SK-MEL-5 (cell line): Measurements from ENCODE around the gene HS6ST1. TPM values are rescaled to one million over a fixed set of nuclear protein-coding genes. Genes with fewer than 3 reads are reported as not detected.

Source experiments
- DNase-seq: peaks from one replicate; pipeline ENCODE4 v3.0.0-alpha.2; 2016; ENCODE audit warnings: low read depth, low spot score
- in situ Hi-C: cut with HindIII; loops from 2 replicates; pipeline ENCODE4 v1.10.0; 2016; ENCODE audit warnings: low sequenced_read_pairs, high pct_unique_total_duplicates, low pct_unique_long_range_greater_than_20kb
- total RNA-seq: library from RNA; depleted of rRNA; stranded (reverse); fragments of >200 nt; shearing (Covaris generic); gene quantifications from 2 replicates; pipeline ENCODE4 v1.2.3, GENCODE V29; 2014

HS6ST1 gene
- total RNA-seq, 1 experiment from 2014 or later, result 6.0 TPM

DNA sequence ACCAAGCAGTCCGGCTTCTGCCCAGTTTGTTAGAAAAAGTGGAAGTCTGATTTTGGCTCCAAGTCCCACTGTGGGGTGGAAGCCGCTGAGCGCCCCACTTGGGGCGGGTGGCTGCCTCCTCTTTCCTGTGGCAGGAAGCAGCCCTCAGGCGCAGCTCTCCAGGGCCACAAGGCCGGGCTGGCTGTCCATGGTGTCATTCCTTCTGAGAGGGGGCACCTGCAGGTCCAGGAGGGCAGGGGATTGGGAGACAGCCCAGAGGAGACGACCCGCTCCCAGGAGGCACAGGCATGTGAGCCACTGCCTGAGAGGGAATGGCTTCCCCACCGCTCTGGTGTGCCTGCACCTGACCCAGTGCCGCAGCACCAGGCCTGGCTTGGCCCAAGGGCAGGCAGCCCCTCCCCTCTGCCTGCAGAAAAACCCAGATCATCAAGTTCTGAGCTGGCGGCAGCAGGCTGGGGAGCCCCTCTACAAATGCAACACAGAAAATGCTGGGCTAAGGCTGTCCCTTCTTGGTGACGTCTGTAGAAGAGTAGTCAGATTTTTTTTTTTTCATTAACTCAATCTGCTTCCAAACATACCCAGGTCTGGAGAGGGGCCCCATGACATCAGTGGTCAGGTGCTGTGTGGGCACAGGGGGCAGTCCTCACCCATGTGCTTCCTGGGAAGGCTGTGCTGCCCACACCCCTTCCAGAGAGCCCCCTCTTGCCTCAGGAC lies 38.4 kb downstream of the HS6ST1 start:
- DNase-seq, result no peak
- in situ Hi-C loops, result no loop called here

DNA sequence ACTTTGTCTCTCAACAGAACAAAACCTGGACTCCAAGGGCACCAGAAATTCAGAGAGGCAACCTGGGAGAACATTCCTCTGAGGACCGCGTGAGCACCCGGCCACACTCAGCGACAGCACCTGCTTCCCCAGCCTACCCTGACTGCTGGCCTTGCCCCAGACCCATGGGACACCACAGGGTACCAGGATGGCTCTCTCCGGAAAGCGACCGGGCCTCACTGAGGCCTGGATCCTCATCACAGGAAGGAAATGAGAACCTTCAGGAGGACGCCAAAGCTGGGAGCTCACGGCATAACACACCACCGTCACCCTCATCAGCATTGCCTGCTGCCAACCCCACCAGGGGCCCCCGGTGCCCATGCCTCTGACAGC lies 38.9 kb downstream of the HS6ST1 start:
- in situ Hi-C loops, result no loop called here
- DNase-seq, result no peak

DNA sequence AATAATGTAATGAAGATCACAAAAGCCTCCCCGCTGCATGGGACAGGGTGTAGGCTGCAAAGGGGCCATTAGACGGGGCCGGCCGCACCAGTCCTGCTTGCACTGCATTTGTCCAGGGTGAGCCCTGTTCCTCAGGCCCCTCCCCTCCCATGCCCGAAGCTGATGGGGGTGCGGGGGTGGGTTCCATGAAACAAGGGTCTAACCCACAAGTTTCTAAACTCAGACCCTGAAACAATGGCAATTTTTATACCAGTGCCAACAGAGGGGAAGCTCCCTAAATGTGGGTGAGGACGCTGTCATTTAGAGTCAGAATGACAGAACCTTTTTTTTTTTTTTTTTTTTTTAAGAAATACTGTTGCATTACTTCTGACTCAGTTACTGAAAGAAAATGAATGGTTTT lies 39.7 kb downstream of the HS6ST1 start:
- in situ Hi-C loops, result no loop called here
- no peak for DNase-seq

DNA sequence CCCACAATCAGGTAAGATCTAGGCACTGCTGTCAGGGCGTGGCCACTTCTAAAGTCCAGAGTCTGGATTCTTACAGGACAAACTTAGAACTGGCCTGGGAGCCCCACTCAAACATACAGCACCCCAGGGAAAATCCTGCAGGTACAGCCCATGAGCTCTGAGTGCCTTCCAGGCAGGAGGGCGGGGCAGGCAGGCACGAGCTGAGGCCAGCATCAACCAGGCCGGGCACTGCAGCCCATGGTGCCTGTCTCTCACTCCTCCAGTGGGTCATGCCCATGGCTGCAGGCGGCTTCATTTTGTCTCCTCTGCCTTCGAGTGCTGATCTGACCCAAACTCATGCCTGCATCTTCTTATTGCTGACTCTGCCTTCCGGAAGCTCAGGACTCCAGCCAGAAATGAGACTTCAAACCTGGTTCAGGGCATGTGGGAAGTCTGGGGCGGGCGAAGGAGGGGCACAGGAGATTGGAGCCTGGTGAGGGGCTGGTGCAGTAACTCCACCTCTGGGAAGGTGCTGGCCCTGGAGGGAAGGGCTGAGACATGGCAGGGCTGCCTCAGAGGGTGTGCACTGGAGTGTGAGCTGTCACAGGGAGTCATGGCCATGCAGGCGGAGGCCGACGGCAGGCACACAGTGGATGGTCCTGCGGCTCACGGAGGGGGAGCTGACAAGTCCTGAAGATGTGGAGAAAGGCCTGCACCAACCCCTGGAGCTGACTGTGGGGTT lies 40.5 kb downstream of the HS6ST1 start:
- no peak for DNase-seq
- in situ Hi-C loops, result no loop called here

DNA sequence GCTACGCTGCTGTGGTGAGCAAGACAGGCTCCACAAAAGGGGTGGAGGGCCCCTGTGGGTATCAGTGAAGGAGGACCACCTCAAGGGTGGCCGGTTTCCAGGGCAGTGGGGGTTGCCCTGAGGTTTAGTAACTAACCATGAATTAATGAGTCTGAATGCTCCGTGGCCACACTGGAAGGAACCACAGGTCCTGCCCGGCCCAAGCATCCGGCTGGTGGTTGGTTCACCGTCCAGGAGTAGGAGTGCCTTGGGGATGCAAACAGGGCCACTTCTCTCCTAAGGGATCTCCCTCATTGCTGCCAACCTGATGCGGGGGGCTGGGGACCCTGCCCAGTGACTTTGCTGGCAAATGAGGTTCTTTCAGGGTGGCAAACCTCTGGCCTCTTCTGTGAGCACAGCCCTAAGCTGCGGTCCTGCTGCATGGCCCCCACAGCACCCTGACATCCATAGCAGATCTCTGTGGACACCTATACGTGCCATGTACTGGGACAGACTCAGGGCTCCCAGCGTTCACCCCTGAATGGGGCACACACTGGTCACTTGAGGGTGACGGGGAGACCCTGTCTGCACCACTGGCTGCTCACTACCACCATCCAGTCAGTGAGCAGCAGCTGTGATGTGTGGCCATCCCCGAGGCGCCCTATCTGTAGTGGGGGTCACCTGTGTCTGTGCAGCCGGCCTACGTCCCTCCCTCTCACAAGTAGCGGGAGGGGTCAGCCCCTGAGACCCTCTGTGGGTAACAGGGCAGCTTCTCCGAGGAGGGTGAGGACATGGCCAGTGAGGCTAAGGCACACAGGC lies 41.6 kb downstream of the HS6ST1 start:
- in situ Hi-C loops, result no loop called here
- no peak for DNase-seq

DNA sequence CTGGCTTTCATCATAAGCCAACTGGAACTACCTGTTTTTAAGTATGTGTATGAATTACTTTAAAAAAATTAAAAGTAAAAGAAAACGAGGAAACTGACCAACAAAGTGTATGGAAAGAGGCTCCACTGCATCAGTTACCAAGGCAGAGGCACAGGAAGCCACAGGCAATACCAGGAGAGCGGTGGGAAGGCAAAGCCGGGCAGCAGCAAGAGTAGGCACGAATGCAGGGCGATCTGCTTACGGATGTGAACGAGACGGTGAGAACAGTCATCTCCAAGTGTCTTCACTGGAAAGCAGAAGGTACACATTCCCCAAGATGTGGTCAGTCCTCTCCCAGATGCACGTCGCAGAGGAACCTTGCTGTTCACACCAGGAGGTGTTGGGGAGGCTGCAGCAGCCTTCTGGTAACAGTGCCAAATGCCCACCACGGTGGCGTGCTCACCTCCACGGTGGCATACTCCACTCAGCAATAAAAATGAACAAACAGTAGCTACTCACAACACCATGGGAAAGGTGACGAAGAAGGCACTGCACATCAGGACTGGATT lies 43.1 kb downstream of the HS6ST1 start:
- in situ Hi-C loops, result no loop called here
- no peak for DNase-seq

DNA sequence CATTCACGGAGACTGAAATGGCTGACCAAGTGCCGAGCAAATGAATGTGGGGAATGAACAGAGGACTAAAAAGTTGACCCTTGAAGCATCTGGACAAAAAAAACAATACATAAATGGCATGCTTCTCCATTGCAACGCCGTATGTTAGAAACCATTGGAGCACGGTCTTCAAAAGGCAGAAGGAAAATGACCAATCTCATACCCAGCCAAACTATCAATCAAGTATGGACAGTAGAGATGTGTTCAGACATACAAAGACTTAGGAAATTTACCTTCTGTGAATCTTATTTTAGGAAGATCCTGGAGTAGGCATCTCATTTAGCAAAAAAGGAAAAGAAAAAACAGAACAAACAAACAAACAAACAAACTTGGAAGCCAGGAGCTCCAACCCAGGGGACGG lies 44.5 kb downstream of the HS6ST1 start:
- in situ Hi-C loops, result no loop called here
- no peak for DNase-seq

DNA sequence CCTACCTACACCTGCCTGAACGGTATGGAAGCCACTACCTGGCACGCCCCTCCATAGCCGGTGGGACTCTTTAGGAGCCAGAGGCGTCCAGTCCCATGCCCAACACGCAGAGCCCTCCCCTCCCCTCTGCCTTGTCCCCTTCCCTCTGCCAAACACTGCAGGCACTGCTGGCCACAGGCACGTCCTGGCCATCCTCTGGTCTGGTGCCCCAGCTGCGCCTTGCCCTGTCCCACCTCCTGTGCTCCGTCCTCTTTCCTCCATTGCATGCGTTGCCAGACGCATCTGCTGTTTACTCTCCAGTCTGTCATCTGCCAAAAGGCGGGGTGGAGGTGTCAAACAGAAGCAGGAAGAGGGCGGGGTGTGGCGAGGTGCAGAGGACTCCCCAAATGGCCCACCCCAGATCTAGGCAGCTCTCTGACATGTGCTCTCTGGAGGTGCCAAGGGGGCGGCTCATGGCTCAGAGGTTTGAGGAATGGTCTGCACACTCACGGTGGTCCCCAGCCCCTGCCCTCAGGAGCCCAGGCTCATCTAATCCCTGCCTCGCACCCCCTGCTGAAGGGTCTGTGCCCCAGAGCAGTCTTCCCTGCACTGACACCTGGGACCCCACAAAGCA lies 45.1 kb downstream of the HS6ST1 start:
- in situ Hi-C loops, result no loop called here
- no peak for DNase-seq

DNA sequence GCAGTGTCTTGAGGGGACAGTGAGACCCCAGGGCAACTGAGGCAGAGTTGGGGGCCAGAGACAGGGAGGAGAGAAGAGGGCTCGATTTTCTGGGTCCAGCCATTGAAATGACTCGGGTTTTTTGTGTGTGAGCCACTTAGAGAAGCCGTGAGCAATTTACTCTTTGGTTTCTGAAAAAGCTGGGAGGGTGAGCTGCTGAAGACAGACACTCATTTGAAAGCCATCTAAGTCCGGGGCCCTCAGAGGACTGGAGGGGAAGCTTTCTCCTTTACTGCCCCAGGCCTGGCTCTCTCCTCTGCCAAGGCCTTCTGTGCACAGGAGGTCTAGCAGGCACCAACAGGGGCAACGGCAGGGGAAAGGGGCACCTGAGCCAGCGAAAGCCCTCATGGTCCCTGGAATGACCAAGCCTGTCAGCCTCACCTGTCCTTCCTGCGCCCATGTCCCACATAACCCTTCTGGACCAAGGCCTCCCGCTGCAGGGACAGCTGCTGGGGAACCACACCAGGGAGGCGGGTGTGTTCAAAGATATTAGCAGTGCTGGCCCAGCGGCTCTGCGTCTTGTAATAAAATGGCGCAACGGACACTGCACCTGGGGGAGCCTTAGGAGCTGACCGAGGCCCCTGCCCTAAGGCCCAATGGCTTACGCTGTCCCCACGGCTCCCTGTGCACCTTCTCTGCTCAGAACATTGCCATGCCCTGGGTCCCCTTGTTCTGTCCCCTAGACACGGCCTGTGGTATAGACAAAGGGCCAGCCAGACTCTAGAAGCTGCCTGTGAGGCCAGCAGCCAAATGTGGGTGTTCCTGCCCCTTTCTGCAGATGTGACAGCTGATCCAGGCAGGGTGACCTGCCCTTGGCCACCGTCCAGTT lies 45.8 kb downstream of the HS6ST1 start:
- DNase-seq, result no peak
- in situ Hi-C loops, result no loop called here

DNA sequence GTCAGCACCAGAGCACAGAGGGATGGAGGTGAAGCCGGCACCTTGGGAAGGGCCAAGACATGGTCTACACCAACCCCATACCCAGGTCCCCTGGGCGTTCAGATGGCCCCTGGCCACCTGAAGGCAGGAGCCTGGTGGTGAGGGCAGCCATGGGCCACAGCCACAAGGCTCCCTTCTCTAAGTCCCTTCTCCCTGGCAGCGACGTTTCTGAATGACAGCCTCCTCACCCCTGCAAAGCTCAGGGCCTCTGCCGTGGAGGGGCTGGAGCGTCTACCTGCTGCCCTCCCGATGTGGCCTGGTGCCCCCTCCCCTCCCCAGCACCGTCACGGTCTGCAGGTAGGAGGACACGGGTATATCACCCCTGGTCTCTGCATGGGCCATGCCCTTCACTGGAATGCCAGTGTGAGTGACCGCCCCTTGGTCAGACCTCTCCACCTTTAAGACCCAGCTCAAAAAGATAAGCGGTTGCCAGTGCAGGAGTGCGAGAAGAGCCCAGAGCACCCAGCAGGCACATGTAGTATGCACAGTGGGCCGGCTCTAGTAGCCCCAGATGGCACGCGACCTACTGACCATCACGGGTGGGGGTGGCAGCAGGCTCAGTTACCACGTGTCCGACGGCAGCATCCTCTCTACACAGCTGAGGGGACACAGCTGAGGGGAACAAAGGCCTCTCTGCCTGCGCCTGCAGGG lies 46.6 kb downstream of the HS6ST1 start:
- in situ Hi-C loops, result no loop called here

DNA sequence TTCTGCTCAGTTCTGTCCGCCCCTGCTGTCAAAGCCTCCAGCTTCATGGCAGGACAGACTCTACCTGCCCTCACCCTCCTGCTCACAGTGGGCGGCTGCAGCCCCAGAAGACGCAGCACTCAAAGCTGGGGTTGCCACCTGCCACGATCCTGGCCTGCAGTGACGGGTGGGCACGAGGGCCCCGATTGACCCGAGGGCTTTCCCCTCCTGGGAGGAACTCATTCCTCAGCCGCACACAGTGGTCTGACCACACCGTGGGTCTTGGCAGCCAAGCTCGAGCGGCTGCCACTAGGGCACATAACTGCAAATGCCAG lies 47.1 kb downstream of the HS6ST1 start:
- no peak for DNase-seq

More for the DNA sequence above, 46.6 kb downstream of the HS6ST1 start:
- DNase-seq, result no peak

DNA sequence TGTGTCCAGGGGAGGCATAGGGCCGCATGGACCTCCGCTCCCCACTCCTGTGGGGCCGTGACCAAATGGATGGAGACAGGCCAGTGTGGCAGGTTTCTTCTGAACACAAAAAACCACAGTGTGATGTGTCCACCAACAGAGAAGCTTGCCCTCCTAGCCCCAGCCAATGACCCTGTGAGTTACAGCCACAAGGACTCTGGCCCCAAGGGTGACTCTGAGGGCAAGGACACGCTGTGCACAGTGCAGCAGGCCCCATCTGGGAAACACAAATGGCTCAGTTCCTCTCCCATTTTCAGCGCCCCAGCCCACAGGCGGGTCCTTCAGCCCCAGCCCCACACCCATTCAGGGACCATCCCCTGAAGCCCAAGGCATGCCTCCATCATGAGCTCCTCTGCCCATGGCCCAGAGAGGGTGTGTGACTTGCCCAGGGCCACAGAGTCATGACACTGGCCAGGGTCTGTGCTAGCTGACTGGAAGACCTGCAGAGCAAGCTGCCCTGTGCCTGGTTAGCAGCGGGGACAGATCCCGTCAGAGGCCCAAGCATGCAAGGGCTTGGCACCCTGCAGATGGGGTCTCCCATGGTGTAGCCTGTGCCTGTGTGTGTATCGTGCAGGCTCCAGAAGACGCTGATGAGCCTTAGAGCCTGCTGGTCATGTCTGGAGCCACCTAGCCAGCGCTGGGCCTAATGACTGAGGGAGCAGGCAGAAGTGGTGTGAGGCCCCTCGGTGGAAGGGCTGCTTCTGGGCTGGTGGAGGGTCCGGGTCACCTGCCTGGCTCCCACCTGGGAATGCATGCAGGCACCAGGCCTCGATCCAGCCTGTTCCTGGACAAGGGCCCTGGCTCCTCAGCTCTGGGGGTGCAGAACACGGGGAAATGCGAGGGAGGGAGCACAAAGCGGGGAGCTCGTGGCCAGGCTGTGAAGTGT lies 47.7 kb downstream of the HS6ST1 start:
- no peak for DNase-seq
- in situ Hi-C loops, result no loop called here

More for the DNA sequence above, 47.1 kb downstream of the HS6ST1 start:
- in situ Hi-C loops, result no loop called here

DNA sequence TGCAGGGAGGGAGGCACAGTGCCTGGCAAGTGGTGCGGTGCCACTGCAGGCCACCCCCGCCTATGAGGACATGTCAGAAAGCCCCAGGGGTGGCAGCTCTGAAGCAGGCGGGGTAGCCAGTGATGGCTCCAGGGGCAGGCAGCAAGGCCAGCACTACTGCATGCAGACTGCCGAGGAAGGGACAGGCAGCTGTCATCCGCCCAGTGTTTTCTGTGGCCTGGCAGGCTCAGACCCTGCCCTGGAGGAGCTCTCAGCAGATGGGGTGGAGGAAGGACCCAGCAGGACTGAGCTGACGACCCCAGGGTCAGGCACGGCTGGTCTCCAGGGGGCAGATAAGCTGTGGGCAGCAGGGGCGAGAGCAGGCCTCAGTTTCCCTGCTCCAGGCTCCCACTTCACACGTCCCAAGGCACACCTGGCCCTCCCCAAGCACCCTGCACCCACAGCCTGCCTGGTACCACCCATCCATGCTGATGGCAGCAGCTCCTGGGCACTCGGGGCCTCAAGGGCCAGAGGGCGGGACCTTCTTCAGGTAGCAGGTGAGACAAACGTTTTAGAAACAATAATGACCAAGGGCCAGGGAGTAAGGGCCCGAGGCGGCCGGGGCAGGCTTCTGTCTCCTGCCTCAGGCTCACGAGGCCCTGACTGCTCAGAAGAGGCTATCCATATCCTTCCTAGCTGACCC lies 48.5 kb downstream of the HS6ST1 start:
- in situ Hi-C loops, result no loop called here
- no peak for DNase-seq

DNA sequence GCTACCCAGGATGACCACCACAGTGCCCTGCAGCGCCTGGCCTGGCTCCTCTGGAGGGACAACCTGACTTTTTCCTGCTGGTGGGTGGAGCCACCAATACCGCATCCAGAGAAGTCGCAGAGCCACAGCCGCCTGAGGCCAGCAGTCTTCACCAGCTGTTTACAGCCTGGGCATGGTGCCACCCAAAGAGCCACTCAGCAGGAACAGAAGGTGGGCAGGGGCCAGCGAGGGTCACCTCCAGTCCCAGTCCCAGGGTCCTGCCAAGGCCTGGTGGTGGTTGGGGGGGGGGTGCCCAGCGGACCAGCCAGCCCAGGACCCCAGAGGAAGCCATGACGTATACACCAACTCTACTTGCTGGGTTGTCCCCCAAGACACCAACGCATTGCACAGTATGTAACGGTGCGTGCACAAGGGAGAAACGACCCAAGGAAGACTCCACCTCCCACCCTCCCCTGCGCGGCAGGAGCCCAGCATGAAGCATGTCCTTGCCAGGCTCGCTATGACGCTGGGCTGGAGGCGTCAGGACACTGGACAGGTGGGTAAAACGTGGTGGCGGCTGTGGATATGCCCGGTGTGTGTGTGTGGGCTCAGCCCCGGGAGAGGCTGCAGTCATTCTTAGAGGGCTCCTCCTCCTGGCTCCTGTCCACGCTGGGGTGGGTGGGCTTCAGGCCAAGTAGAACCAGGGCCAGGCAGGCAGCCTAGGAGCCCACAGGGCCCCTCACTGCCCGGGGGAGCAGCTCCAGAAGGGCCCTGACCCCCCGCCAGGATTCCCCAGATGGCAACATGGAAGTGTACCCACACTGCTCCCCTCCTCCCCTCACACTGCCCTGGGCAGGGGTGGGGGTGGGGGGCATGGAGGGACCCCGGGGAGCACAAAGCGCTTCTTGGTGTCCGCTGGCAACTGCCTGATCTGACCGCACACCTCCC lies 49.3 kb downstream of the HS6ST1 start:
- no peak for DNase-seq
- in situ Hi-C loops, result no loop called here
